Measurements from ENCODE around the gene GABARAPL1. TPM values are rescaled to one million over a fixed set of nuclear protein-coding genes. Genes with fewer than 3 reads are reported as not detected.

The GABARAPL1 gene
- total RNA-seq, 1 experiment from 2014 or later = 24.1 TPM

- Histone ChIP-seq H3K27ac (ENCODE audit: low read length) (no peak overlapping the region), H3K36me3 (ENCODE audit: control insufficient read depth, insufficient read depth, low read length) (no peaks in the 10 kb centered on the region), H3K4me1 (ENCODE audit: control insufficient read depth, insufficient read depth, low read length) (no peaks in the 10 kb centered on the region), H3K4me3 (ENCODE audit: low read depth in 2 of 2, low read length in 2 of 2) (no peak overlapping the region), H3K9me3 (ENCODE audit: control insufficient read depth, insufficient read depth, low read depth, low read length) (no peaks in the 10 kb centered on the region), H3K27me3 (ENCODE audit: control insufficient read depth, insufficient read depth, low read length) (no peaks in the 10 kb centered on the region)
- no TSS peak for BruUV-seq (replicated peaks)
- intact Hi-C loops (cut with micrococcal nuclease; ENCODE audit: unreplicated experiment) (no loop called here), in situ Hi-C loops (cut with HindIII; ENCODE audit: low pct_unique_long_range_greater_than_20kb, low sequenced_read_pairs) (no loop called here)
- TF ChIP-seq SIN3A (IDR thresholded peaks at IDR 0.05; ENCODE audit: borderline replicate concordance, insufficient read depth, low read depth, low read length) (no peak), POLR2AphosphoS5 (IDR thresholded peaks at IDR 0.05; ENCODE audit: low read depth, low read length) (no peak), TCF7L2 (IDR thresholded peaks at IDR 0.05; ENCODE audit: low read depth, low read length) (no peak)
- TF ChIP-seq, protein P1, sequence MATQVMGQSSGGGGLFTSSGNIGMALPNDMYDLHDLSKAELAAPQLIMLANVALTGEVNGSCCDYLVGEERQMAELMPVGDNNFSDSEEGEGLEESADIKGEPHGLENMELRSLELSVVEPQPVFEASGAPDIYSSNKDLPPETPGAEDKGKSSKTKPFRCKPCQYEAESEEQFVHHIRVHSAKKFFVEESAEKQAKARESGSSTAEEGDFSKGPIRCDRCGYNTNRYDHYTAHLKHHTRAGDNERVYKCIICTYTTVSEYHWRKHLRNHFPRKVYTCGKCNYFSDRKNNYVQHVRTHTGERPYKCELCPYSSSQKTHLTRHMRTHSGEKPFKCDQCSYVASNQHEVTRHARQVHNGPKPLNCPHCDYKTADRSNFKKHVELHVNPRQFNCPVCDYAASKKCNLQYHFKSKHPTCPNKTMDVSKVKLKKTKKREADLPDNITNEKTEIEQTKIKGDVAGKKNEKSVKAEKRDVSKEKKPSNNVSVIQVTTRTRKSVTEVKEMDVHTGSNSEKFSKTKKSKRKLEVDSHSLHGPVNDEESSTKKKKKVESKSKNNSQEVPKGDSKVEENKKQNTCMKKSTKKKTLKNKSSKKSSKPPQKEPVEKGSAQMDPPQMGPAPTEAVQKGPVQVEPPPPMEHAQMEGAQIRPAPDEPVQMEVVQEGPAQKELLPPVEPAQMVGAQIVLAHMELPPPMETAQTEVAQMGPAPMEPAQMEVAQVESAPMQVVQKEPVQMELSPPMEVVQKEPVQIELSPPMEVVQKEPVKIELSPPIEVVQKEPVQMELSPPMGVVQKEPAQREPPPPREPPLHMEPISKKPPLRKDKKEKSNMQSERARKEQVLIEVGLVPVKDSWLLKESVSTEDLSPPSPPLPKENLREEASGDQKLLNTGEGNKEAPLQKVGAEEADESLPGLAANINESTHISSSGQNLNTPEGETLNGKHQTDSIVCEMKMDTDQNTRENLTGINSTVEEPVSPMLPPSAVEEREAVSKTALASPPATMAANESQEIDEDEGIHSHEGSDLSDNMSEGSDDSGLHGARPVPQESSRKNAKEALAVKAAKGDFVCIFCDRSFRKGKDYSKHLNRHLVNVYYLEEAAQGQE (IDR thresholded peaks at IDR 0.05; ENCODE audit: insufficient read depth in 1 of 2, low read depth in 2 of 2, low read length in 1 of 2) = no peak
- TF ChIP-seq, protein P2, sequence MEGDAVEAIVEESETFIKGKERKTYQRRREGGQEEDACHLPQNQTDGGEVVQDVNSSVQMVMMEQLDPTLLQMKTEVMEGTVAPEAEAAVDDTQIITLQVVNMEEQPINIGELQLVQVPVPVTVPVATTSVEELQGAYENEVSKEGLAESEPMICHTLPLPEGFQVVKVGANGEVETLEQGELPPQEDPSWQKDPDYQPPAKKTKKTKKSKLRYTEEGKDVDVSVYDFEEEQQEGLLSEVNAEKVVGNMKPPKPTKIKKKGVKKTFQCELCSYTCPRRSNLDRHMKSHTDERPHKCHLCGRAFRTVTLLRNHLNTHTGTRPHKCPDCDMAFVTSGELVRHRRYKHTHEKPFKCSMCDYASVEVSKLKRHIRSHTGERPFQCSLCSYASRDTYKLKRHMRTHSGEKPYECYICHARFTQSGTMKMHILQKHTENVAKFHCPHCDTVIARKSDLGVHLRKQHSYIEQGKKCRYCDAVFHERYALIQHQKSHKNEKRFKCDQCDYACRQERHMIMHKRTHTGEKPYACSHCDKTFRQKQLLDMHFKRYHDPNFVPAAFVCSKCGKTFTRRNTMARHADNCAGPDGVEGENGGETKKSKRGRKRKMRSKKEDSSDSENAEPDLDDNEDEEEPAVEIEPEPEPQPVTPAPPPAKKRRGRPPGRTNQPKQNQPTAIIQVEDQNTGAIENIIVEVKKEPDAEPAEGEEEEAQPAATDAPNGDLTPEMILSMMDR (IDR thresholded peaks at IDR 0.05) = no peak
- POLR2A ChIA-PET = no interaction called here
- no peak for DNase-seq (ENCODE audit: low read depth, low spot score)
- CTCF ChIA-PET = no interaction called here
- no peak for ATAC-seq
These were observed 29.1 kb downstream of the GABARAPL1 start for GRCh38 chr12:10241727-10242126.

- ChIA-PET CTCF (no interaction called here), POLR2A (no interaction called here)
- no peaks in the 10 kb centered on the region for H3K4me1 ChIP-seq (ENCODE audit: control insufficient read depth, insufficient read depth, low read length)
- in situ Hi-C loops (cut with HindIII; ENCODE audit: low pct_unique_long_range_greater_than_20kb, low sequenced_read_pairs) = no loop called here
- H3K27ac ChIP-seq (ENCODE audit: low read length) = no peak overlapping the region
- TF ChIP-seq TCF7L2 (IDR thresholded peaks at IDR 0.05; ENCODE audit: low read depth, low read length) (no peak), POLR2AphosphoS5 (IDR thresholded peaks at IDR 0.05; ENCODE audit: low read depth, low read length) (no peak), SIN3A (IDR thresholded peaks at IDR 0.05; ENCODE audit: borderline replicate concordance, insufficient read depth, low read depth, low read length) (no peak)
- TF ChIP-seq, protein P2 (IDR thresholded peaks at IDR 0.05) = no peak
- TF ChIP-seq, protein P1 (IDR thresholded peaks at IDR 0.05; ENCODE audit: insufficient read depth in 1 of 2, low read depth in 2 of 2, low read length in 1 of 2) = no peak
- no peaks in the 10 kb centered on the region for H3K27me3 ChIP-seq (ENCODE audit: control insufficient read depth, insufficient read depth, low read length)
- no peak overlapping the region for H3K4me3 ChIP-seq (ENCODE audit: low read depth in 2 of 2, low read length in 2 of 2)
- intact Hi-C loops (cut with micrococcal nuclease; ENCODE audit: unreplicated experiment) = no loop called here
- H3K36me3 ChIP-seq (ENCODE audit: control insufficient read depth, insufficient read depth, low read length) = no peaks in the 10 kb centered on the region
- ATAC-seq (no peak), DNase-seq (ENCODE audit: low read depth, low spot score) (no peak)
- BruUV-seq (replicated peaks) = no TSS peak
- H3K9me3 ChIP-seq (ENCODE audit: control insufficient read depth, insufficient read depth, low read depth, low read length) = no peaks in the 10 kb centered on the region
These were observed 29.9 kb downstream of the GABARAPL1 start for GRCh38 chr12:10242539-10242938.

All from Panc1 (cell line).